K562 (cell line): Measurements from ENCODE around the gene C1QTNF8. TPM values are rescaled to one million over a fixed set of nuclear protein-coding genes. Genes with fewer than 3 reads are reported as not detected.

Experiments used
- ATAC-seq: fragments of 200-7000 bp; cut with Tn5 transposase; 3 replicates; pipeline ENCODE4 v1.9.1; 2020; ENCODE audit warnings: moderate library complexity
- BruUV-seq: library from RNA; stranded (reverse); fragments of 400-500 nt; replicated peaks from 2 replicates; lab custom pipeline; 2021; lab: Mats Ljungman, UMichigan
- CTCF ChIA-PET: fragments of 300-600 bp; formaldehyde crosslinking; extraction: SDS; loops from one replicate; lab custom pipeline; 2021; ENCODE audit warnings: low intra/inter-chr PET ratio; lab: Yijun Ruan, JAX
- POLR2A ChIA-PET: fragments of 300-600, 350-650 bp; sonication (Branson Sonifier 250); formaldehyde crosslinking; extraction: SDS; loops from one replicate; lab custom pipeline; 2021; ENCODE audit warnings: antibody characterized with exemption, inconsistent platforms; lab: Yijun Ruan, JAX
- DNase-seq, 4 experiments: peaks; one replicate each; pipeline versions ENCODE4 v3.0.0 to v3.0.0-alpha.2; 2011 to 2018; ENCODE audit warnings: low spot score in 3 of 4, mixed read lengths in 3 of 4; ENCODE audit errors: extremely low read depth in 1 of 4
- FAIRE-seq: peaks from 2 replicates; lab custom pipeline; 2011; peaks lifted over from hg19 to GRCh38; lab: Jason Lieb, UNC
- H2AFZ ChIP-seq: 2 replicates; pipeline ENCODE4 v1.6.0; 2011; ENCODE audit warnings: low read depth, low read length, control low read depth, inconsistent platforms
- H3K27ac ChIP-seq: fragments of 200-600 bp; 3 replicates; pipeline ENCODE4 v1.8.0; 2011; ENCODE audit warnings: low read depth, mild to moderate bottlenecking, control low read depth, inconsistent platforms, low read length, moderate library complexity, mixed read lengths; ENCODE audit errors: extremely low read depth
- H3K27me3 ChIP-seq, 2 experiments: fragments of 300-600 bp in 1 of 2; 2 replicates in 1 of 2; 3 replicates in 1 of 2; pipeline versions ENCODE4 v1.6.0 to v1.8.0; 2011; ENCODE audit warnings: inconsistent platforms in 2 of 2, low read length in 2 of 2, mild to moderate bottlenecking in 1 of 2, mixed read lengths in 1 of 2, moderate library complexity in 1 of 2; ENCODE audit not compliant: control insufficient read depth in 2 of 2, insufficient read depth in 2 of 2
- H3K36me3 ChIP-seq: fragments of 300-600 bp; 3 replicates; pipeline ENCODE4 v1.8.0; 2011; ENCODE audit warnings: mild to moderate bottlenecking, low read length, inconsistent platforms; ENCODE audit not compliant: control insufficient read depth, insufficient read depth
- H3K4me1 ChIP-seq, 2 experiments: fragments of 200-600 bp in 1 of 2; replicated peaks in 1 of 2; 2 replicates in 1 of 2; 3 replicates in 1 of 2; pipeline versions ENCODE4 v1.5.1 to v1.8.0; 2011; ENCODE audit warnings: inconsistent platforms in 2 of 2, low read length in 2 of 2, mild to moderate bottlenecking in 1 of 2, mixed read lengths in 1 of 2, moderate library complexity in 1 of 2; ENCODE audit not compliant: control insufficient read depth in 2 of 2, insufficient read depth in 2 of 2
- H3K4me2 ChIP-seq: 2 replicates; pipeline ENCODE4 v1.6.1; 2011; ENCODE audit warnings: low read length, control low read depth, inconsistent platforms, mixed read lengths; ENCODE audit not compliant: insufficient read depth
- H3K4me3 ChIP-seq: fragments of 200-600 bp; sonication (generic), shearing (Covaris generic); 2 replicates; pipeline ENCODE4 v1.5.1; 2016; ENCODE audit warnings: control low read depth, inconsistent platforms
- H3K79me2 ChIP-seq: fragments of 200-600 bp; 3 replicates; pipeline ENCODE4 v1.8.0; 2011; ENCODE audit warnings: low read length, inconsistent platforms; ENCODE audit not compliant: control insufficient read depth, insufficient read depth
- H3K9ac ChIP-seq, 2 experiments: 2 replicates each; pipeline versions ENCODE4 v1.6.0 to v1.6.1; 2011; ENCODE audit warnings: low read depth in 2 of 2, low read length in 2 of 2, control low read depth in 1 of 2, inconsistent platforms in 1 of 2, mild to moderate bottlenecking in 1 of 2, mixed read lengths in 1 of 2; ENCODE audit not compliant: insufficient read depth in 1 of 2
- H3K9me1 ChIP-seq: one replicate; pipeline ENCODE4 v1.6.0; 2011; ENCODE audit warnings: inconsistent platforms, mild to moderate bottlenecking, low read length, moderate library complexity; ENCODE audit not compliant: control insufficient read depth, insufficient read depth
- H3K9me3 ChIP-seq: replicated peaks from 2 replicates; pipeline ENCODE4 v1.5.1; 2011; ENCODE audit warnings: low read depth, low read length, inconsistent platforms; ENCODE audit not compliant: control insufficient read depth, insufficient read depth
- H4K20me1 ChIP-seq: replicated peaks from 2 replicates; pipeline ENCODE4 v1.6.1; 2011; ENCODE audit warnings: low read length, inconsistent platforms, mixed read lengths; ENCODE audit not compliant: control insufficient read depth, insufficient read depth
- C11orf30 ChIP-seq: fragments of 450-650 bp; IDR thresholded peaks from 2 replicates; pipeline ENCODE4 v1.6.1; 2016; ENCODE audit warnings: low read depth, mild to moderate bottlenecking
- CREB5 ChIP-seq: fragments of 250-450 bp; sonication (Bioruptor Pico); IDR thresholded peaks from 2 replicates; pipeline ENCODE4 v1.5.0; 2020; ENCODE audit warnings: mild to moderate bottlenecking
- CSDE1 ChIP-seq, 2 experiments: fragments of 450-650 bp; IDR thresholded peaks; 2 replicates each; pipeline ENCODE4 v1.6.1; 2016; ENCODE audit warnings: mild to moderate bottlenecking in 1 of 2
- DDX20 ChIP-seq: fragments of 450-650 bp; IDR thresholded peaks from 2 replicates; pipeline ENCODE4 v1.6.1; 2016; ENCODE audit warnings: missing genetic modification characterization, low read depth, mild to moderate bottlenecking, missing compliant biosample characterization, moderate library complexity
- HDAC2 ChIP-seq: fragments of 450-650 bp; IDR thresholded peaks from 2 replicates; pipeline ENCODE4 v1.6.1; 2016; ENCODE audit warnings: mild to moderate bottlenecking
- HMG20B ChIP-seq: fragments of 250-450 bp; sonication (Bioruptor Pico); IDR thresholded peaks from 2 replicates; pipeline ENCODE4 v1.5.0; 2021; ENCODE audit warnings: mild to moderate bottlenecking
- MED1 ChIP-seq: sonication (generic); formaldehyde crosslinking; IDR thresholded peaks from 2 replicates; pipeline ENCODE4 v1.8.1; 2023; ENCODE audit warnings: missing genetic modification reagents, borderline replicate concordance
- SNRNP70 ChIP-seq: fragments of 200-400 bp; formaldehyde crosslinking; optimal IDR thresholded peaks from 2 replicates; pipeline ENCODE3; 2017; ENCODE audit warnings: low read depth, low read length
- YBX1 ChIP-seq: fragments of 450-650 bp; IDR thresholded peaks from 2 replicates; pipeline ENCODE4 v1.7.1; 2016; ENCODE audit warnings: mild to moderate bottlenecking
- WGBS: fragments of 100-300 bp; shearing (Covaris generic); methylation state at CpG from one replicate; pipeline ENCODE4 v1.1.6; 2016; ENCODE audit warnings: low coverage, mixed read lengths; ENCODE audit not compliant: insufficient coverage; ENCODE audit errors: missing lambda C conversion rate; 5-methylcytosine and 5-hydroxymethylcytosine counted together
- in situ Hi-C: fragments of 300-500 bp; cut with MboI; formaldehyde crosslinking; loops from 4 replicates; pipeline ENCODE4 v1.15.0; 2018; ENCODE audit warnings: inconsistent platforms, mixed read lengths
- intact Hi-C: fragments of 100-400 bp; cut with micrococcal nuclease; formaldehyde crosslinking; loops from 2 replicates; pipeline ENCODE4 v1.14.2; 2022
- polyA plus RNA-seq, 8 experiments: library from polyadenylated mRNA; depleted of rRNA in 4 of 8; stranded (reverse) in 5 of 8; unstranded in 3 of 8; fragments of >200 nt; fragmentation: Nextera tagmentation in 2 of 8; fragmentation: Illumina TruSeq in 1 of 8; extraction: Ambion mirVana in 2 of 8; extraction: Trizol in 1 of 8; gene quantifications; 2 replicates each; pipeline versions ENCODE4 v1.2.1 to v1.2.3, GENCODE V29; 2011 to 2014; ENCODE audit warnings: inconsistent platforms in 1 of 8, missing spikeins in 1 of 8
- total RNA-seq, 7 experiments: library from RNA; depleted of rRNA in 6 of 7; stranded (reverse); fragments of >200 nt in 6 of 7; fragmentation: Illumina TruSeq in 2 of 7; extraction: Trizol in 2 of 7; gene quantifications; 2 replicates each; pipeline versions ENCODE4 v1.2.1 to v1.2.3, GENCODE V29; 2011 to 2021; ENCODE audit warnings: low replicate concordance in 1 of 7
- TF ChIP-seq, protein P1 (sequence below): fragments of 450-650 bp; IDR thresholded peaks from 2 replicates; pipeline ENCODE4 v1.6.1; 2016; ENCODE audit warnings: missing biosample characterization, missing genetic modification characterization
- TF ChIP-seq, protein P2 (sequence below), 3 experiments: fragments of 200-800 bp in 1 of 3; fragments of 250-450 bp in 1 of 3; fragments of 450-650 bp in 1 of 3; sonication (Bioruptor Pico) in 1 of 3; sonication (Bioruptor generic) in 1 of 3; formaldehyde crosslinking in 1 of 3; IDR thresholded peaks; 2 replicates each; pipeline versions ENCODE4 v1.6.1 to v1.8.0; 2016 to 2022; ENCODE audit warnings: mild to moderate bottlenecking in 2 of 3, missing genetic modification characterization in 2 of 3, missing compliant biosample characterization in 1 of 3, moderate library complexity in 1 of 3
- TF ChIP-seq, protein P3 (sequence below): sonication (generic); formaldehyde crosslinking; IDR thresholded peaks from 2 replicates; pipeline ENCODE4 v1.8.0; 2022; ENCODE audit warnings: mild to moderate bottlenecking, missing genetic modification reagents
- TF ChIP-seq, protein P4 (sequence below): fragments of 450-650 bp; formaldehyde crosslinking; IDR thresholded peaks from 2 replicates; pipeline ENCODE4 v1.4.0; 2022; ENCODE audit warnings: mild to moderate bottlenecking, moderate library complexity

The C1QTNF8 gene
- total and polyA plus RNA-seq, 9 of the 15 experiments (the other 6 are each of a cell fraction or from before 2014, with no cell fraction given) = not detected

- no peaks in the 10 kb centered on the region for H3K79me2 ChIP-seq
- ChIA-PET CTCF (no interaction called here), POLR2A (no interaction called here)
- 8% methylated on average over 36 of the region's 46 CpGs for WGBS
- H3K4me1 ChIP-seq = peaks cover 0 to 55% of the 10 kb centered on the region in 2 experiments; a peak in 2 of 5 replicates
- H4K20me1 ChIP-seq = 0 out of 2 replicates have a peak, but pooled peaks cover 8% of the 10 kb centered on the region
- in situ Hi-C loops = no loop called here
- ATAC-seq (no peak), DNase-seq (no peak), FAIRE-seq (no peak)
- intact Hi-C loops = no loop called here
- no TSS peak for BruUV-seq
- H3K4me2 ChIP-seq = no peak overlapping the region
- no peaks in the 10 kb centered on the region for H3K9me3 ChIP-seq
- no peaks in the 10 kb centered on the region for H3K9me1 ChIP-seq
- no peak overlapping the region for H3K9ac ChIP-seq
- no peak overlapping the region for H3K4me3 ChIP-seq
- TF ChIP-seq DDX20 (tag) (no peak), HMG20B (CRISPR knock-in tag) (no peak), HDAC2 (no peak), MED1 (CRISPR knock-in tag) (no peak), C11orf30 (no peak), SNRNP70 (no peak), CREB5 (CRISPR knock-in tag) (no peak), CSDE1 (IDR thresholded peaks at IDR 0.05) (no peak), YBX1 (no peak)
- TF ChIP-seq, protein P1, sequence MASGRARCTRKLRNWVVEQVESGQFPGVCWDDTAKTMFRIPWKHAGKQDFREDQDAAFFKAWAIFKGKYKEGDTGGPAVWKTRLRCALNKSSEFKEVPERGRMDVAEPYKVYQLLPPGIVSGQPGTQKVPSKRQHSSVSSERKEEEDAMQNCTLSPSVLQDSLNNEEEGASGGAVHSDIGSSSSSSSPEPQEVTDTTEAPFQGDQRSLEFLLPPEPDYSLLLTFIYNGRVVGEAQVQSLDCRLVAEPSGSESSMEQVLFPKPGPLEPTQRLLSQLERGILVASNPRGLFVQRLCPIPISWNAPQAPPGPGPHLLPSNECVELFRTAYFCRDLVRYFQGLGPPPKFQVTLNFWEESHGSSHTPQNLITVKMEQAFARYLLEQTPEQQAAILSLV (tag) = no peak
- TF ChIP-seq, protein P2, sequence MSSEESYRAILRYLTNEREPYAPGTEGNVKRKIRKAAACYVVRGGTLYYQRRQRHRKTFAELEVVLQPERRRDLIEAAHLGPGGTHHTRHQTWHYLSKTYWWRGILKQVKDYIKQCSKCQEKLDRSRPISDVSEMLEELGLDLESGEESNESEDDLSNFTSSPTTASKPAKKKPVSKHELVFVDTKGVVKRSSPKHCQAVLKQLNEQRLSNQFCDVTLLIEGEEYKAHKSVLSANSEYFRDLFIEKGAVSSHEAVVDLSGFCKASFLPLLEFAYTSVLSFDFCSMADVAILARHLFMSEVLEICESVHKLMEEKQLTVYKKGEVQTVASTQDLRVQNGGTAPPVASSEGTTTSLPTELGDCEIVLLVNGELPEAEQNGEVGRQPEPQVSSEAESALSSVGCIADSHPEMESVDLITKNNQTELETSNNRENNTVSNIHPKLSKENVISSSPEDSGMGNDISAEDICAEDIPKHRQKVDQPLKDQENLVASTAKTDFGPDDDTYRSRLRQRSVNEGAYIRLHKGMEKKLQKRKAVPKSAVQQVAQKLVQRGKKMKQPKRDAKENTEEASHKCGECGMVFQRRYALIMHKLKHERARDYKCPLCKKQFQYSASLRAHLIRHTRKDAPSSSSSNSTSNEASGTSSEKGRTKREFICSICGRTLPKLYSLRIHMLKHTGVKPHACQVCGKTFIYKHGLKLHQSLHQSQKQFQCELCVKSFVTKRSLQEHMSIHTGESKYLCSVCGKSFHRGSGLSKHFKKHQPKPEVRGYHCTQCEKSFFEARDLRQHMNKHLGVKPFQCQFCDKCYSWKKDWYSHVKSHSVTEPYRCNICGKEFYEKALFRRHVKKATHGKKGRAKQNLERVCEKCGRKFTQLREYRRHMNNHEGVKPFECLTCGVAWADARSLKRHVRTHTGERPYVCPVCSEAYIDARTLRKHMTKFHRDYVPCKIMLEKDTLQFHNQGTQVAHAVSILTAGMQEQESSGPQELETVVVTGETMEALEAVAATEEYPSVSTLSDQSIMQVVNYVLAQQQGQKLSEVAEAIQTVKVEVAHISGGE (CRISPR knock-in tag; IDR thresholded peaks at IDR 0.05) = no peak
- TF ChIP-seq, protein P3, sequence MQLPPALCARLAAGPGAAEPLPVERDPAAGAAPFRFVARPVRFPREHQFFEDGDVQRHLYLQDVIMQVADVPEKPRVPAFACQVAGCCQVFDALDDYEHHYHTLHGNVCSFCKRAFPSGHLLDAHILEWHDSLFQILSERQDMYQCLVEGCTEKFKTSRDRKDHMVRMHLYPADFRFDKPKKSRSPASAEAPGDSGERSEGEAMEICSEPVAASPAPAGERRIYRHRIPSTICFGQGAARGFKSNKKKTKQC = no peak
- TF ChIP-seq, protein P4, sequence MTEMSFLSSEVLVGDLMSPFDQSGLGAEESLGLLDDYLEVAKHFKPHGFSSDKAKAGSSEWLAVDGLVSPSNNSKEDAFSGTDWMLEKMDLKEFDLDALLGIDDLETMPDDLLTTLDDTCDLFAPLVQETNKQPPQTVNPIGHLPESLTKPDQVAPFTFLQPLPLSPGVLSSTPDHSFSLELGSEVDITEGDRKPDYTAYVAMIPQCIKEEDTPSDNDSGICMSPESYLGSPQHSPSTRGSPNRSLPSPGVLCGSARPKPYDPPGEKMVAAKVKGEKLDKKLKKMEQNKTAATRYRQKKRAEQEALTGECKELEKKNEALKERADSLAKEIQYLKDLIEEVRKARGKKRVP (CRISPR knock-in tag) = no peak
- peaks cover 35 to 81% of the 10 kb centered on the region in 2 experiments; a peak in 4 of 5 replicates for H3K27me3 ChIP-seq
- no peak overlapping the region for H2AFZ ChIP-seq
- H3K27ac ChIP-seq = no peak overlapping the region
- H3K36me3 ChIP-seq = no peaks in the 10 kb centered on the region
Observed at GRCh38 chr16:1144476-1145382, 48.7 kb upstream of the C1QTNF8 start.
